Panc1 (cell line): Measurements from ENCODE around the gene SPRR5. TPM values are rescaled to one million over a fixed set of nuclear protein-coding genes. Genes with fewer than 3 reads are reported as not detected.

Experiments used
- ATAC-seq: fragments of 200-7000 bp; cut with Tn5 transposase; 2 replicates; pipeline ENCODE4 v1.9.1; 2020; ENCODE audit warnings: mild to moderate bottlenecking, moderate library complexity
- BruUV-seq: library from RNA; stranded (reverse); fragments of 400-500 nt; replicated peaks from 2 replicates; lab custom pipeline; 2021; lab: Mats Ljungman, UMichigan
- CTCF ChIA-PET: fragments of 300-600 bp; sonication (Branson Sonifier 250); formaldehyde crosslinking; loops from one replicate; lab custom pipeline; 2022; ENCODE audit warnings: antibody characterized with exemption; lab: Charles Lee
- POLR2A ChIA-PET: fragments of 300-600 bp; sonication (Branson Sonifier 250); formaldehyde crosslinking; loops from one replicate; lab custom pipeline; 2022; ENCODE audit warnings: antibody characterized with exemption; lab: Charles Lee
- DNase-seq: peaks from one replicate; pipeline ENCODE4 v3.0.0-alpha.2; 2010; ENCODE audit warnings: low read depth, low spot score
- H3K27ac ChIP-seq: 2 replicates; pipeline ENCODE4 v1.5.1; 2011; ENCODE audit warnings: mild to moderate bottlenecking, low read length, inconsistent platforms
- H3K27me3 ChIP-seq: fragments of 200-500 bp; sonication (Bioruptor generic); 2 replicates; pipeline ENCODE4 v1.6.0; 2014; ENCODE audit warnings: low read length, inconsistent platforms; ENCODE audit not compliant: control insufficient read depth, insufficient read depth
- H3K36me3 ChIP-seq: fragments of 200-500 bp; sonication (Bioruptor generic); 2 replicates; pipeline ENCODE4 v1.5.1; 2014; ENCODE audit warnings: inconsistent platforms, mild to moderate bottlenecking, low read length, moderate library complexity; ENCODE audit not compliant: control insufficient read depth, insufficient read depth
- H3K4me1 ChIP-seq: 2 replicates; pipeline ENCODE4 v1.5.1; 2011; ENCODE audit warnings: inconsistent platforms, mild to moderate bottlenecking, low read length, moderate library complexity; ENCODE audit not compliant: control insufficient read depth, insufficient read depth
- H3K4me3 ChIP-seq, 2 experiments: 2 replicates each; pipeline ENCODE4 v1.5.1; 2011 to 2012; ENCODE audit warnings: low read depth in 2 of 2, low read length in 2 of 2, mild to moderate bottlenecking in 2 of 2, inconsistent platforms in 1 of 2, moderate library complexity in 1 of 2
- H3K9me3 ChIP-seq: fragments of 200-500 bp; sonication (Bioruptor generic); 2 replicates; pipeline ENCODE4 v1.5.1; 2014; ENCODE audit warnings: low read depth, mild to moderate bottlenecking, inconsistent platforms, low read length, moderate library complexity; ENCODE audit not compliant: control insufficient read depth, insufficient read depth
- POLR2AphosphoS5 ChIP-seq: IDR thresholded peaks from 2 replicates; pipeline ENCODE4 v1.6.1; 2012; ENCODE audit warnings: mild to moderate bottlenecking, low read depth, low read length, moderate library complexity
- SIN3A ChIP-seq: IDR thresholded peaks from 2 replicates; pipeline ENCODE4 v1.6.1; 2012; ENCODE audit warnings: low read depth, mild to moderate bottlenecking, low read length, moderate library complexity, borderline replicate concordance; ENCODE audit not compliant: insufficient read depth
- TCF7L2 ChIP-seq: IDR thresholded peaks from 2 replicates; pipeline ENCODE4 v1.6.1; 2011; ENCODE audit warnings: mild to moderate bottlenecking, low read depth, low read length, inconsistent platforms
- in situ Hi-C: cut with HindIII; loops from 2 replicates; pipeline ENCODE4 v1.10.0; 2016; ENCODE audit warnings: low sequenced_read_pairs, low pct_unique_long_range_greater_than_20kb
- intact Hi-C: fragments of 100-400 bp; cut with micrococcal nuclease; formaldehyde crosslinking; loops from one replicate; pipeline ENCODE4 v1.10.0; 2022; ENCODE audit not compliant: unreplicated experiment
- total RNA-seq: library from RNA; stranded (reverse); gene quantifications from one replicate; pipeline ENCODE4 v1.2.1, GENCODE V29; 2021; ENCODE audit not compliant: unreplicated experiment
- TF ChIP-seq, protein P1 (sequence below): fragments of 450-650 bp; IDR thresholded peaks from 2 replicates; pipeline ENCODE4 v1.5.1; 2017; ENCODE audit warnings: mild to moderate bottlenecking
- TF ChIP-seq, protein P2 (sequence below), 2 experiments: IDR thresholded peaks; 2 replicates each; pipeline ENCODE4 v1.6.1; 2011 to 2012; ENCODE audit warnings: low read depth in 2 of 2, control low read depth in 1 of 2, low read length in 1 of 2, mild to moderate bottlenecking in 1 of 2, moderate library complexity in 1 of 2; ENCODE audit not compliant: insufficient read depth in 1 of 2

The SPRR5 gene
- total RNA-seq, 1 experiment from 2014 or later: not detected

DNA sequence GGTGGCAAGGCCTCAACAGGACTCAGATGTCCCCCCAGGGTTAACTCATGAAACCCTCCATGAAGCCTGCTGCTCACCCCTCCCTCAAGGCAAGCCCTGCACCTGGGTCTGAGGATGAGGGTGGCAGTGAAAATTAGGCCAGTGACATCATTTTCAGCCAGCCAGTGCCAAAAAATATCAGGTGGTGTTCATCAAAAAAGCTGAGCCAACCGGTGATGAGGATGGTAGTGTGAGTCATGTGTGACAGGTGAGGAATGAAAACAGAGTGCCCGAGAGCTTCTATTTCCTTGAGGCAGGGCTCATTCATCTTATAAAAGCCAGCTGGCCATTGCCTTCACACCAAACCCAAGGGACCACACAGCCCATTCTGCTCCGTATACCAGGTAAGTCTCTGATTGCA is 36.7 kb downstream of the SPRR5 start, which contains the start of gene SPRR1A:
Gene SPRR1A (plus strand): TSS at position 339 of the 400 bp plus-strand sequence. CDS start 1,150 bp downstream, outside the sequence.
- H3K27me3 ChIP-seq: no peaks in the 10 kb centered on the region; the same call in none of the 2 replicates
- ChIA-PET POLR2A (no interaction called here), CTCF (no interaction called here)
- DNase-seq: no peak
- ATAC-seq: no peak
- intact Hi-C loops (no loop called here), in situ Hi-C loops (no loop called here)
- no peak within 1 kb of the TSS for H3K4me3 ChIP-seq
- H3K9me3 ChIP-seq: no peaks in the 10 kb centered on the region
- no peaks in the 10 kb centered on the region for H3K36me3 ChIP-seq
- H3K27ac ChIP-seq: no peak within 1 kb of the TSS
- no TSS peak for BruUV-seq
- no peak for TF ChIP-seq SIN3A
- TF ChIP-seq, protein P1, sequence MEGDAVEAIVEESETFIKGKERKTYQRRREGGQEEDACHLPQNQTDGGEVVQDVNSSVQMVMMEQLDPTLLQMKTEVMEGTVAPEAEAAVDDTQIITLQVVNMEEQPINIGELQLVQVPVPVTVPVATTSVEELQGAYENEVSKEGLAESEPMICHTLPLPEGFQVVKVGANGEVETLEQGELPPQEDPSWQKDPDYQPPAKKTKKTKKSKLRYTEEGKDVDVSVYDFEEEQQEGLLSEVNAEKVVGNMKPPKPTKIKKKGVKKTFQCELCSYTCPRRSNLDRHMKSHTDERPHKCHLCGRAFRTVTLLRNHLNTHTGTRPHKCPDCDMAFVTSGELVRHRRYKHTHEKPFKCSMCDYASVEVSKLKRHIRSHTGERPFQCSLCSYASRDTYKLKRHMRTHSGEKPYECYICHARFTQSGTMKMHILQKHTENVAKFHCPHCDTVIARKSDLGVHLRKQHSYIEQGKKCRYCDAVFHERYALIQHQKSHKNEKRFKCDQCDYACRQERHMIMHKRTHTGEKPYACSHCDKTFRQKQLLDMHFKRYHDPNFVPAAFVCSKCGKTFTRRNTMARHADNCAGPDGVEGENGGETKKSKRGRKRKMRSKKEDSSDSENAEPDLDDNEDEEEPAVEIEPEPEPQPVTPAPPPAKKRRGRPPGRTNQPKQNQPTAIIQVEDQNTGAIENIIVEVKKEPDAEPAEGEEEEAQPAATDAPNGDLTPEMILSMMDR: no peak
- TF ChIP-seq, protein P2, sequence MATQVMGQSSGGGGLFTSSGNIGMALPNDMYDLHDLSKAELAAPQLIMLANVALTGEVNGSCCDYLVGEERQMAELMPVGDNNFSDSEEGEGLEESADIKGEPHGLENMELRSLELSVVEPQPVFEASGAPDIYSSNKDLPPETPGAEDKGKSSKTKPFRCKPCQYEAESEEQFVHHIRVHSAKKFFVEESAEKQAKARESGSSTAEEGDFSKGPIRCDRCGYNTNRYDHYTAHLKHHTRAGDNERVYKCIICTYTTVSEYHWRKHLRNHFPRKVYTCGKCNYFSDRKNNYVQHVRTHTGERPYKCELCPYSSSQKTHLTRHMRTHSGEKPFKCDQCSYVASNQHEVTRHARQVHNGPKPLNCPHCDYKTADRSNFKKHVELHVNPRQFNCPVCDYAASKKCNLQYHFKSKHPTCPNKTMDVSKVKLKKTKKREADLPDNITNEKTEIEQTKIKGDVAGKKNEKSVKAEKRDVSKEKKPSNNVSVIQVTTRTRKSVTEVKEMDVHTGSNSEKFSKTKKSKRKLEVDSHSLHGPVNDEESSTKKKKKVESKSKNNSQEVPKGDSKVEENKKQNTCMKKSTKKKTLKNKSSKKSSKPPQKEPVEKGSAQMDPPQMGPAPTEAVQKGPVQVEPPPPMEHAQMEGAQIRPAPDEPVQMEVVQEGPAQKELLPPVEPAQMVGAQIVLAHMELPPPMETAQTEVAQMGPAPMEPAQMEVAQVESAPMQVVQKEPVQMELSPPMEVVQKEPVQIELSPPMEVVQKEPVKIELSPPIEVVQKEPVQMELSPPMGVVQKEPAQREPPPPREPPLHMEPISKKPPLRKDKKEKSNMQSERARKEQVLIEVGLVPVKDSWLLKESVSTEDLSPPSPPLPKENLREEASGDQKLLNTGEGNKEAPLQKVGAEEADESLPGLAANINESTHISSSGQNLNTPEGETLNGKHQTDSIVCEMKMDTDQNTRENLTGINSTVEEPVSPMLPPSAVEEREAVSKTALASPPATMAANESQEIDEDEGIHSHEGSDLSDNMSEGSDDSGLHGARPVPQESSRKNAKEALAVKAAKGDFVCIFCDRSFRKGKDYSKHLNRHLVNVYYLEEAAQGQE (IDR thresholded peaks at IDR 0.05; ENCODE audit: insufficient read depth in 1 of 2, low read depth in 2 of 2, low read length in 1 of 2): no peak
- no peak for TF ChIP-seq POLR2AphosphoS5
- no peak for TF ChIP-seq TCF7L2
- H3K4me1 ChIP-seq: no peaks in the 10 kb centered on the region

DNA sequence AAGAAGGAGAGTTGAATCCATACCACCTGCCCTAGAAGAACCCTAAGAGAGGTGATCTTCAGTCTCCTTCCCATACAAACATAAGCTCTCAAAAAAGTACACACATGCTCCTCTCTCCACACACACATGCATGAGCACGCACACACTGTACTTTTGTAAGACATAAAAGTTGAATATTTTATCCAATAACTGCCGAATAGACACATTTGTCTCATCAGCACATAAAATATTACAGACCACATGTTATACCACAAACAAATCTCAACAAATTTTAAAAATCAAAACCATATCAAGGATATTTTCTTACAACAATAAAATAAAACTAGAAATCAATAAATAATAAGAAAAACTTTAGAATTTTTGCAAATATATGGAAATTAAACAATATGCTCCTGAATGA is 39.6 kb downstream of the SPRR5 start:
- Histone ChIP-seq H3K4me1 (no peaks in the 10 kb centered on the region), H3K4me3 (no peak overlapping the region), H3K36me3 (no peaks in the 10 kb centered on the region), H3K27ac (no peak overlapping the region), H3K27me3 (no peaks in the 10 kb centered on the region; the same call in none of the 2 replicates), H3K9me3 (no peaks in the 10 kb centered on the region)
- BruUV-seq: no TSS peak
- CTCF ChIA-PET: no interaction called here
- POLR2A ChIA-PET: no interaction called here
- no peak for TF ChIP-seq SIN3A
- no peak for TF ChIP-seq POLR2AphosphoS5
- TF ChIP-seq, protein P1: no peak
- no peak for TF ChIP-seq TCF7L2
- TF ChIP-seq, protein P2 (IDR thresholded peaks at IDR 0.05; ENCODE audit: insufficient read depth in 1 of 2, low read depth in 2 of 2, low read length in 1 of 2): no peak
- ATAC-seq (no peak), DNase-seq (no peak)
- in situ Hi-C loops: no loop called here
- intact Hi-C loops: no loop called here
